Nephron progenitor cell (in vitro differentiated cells): ENCODE measurements around the gene NEUROG1.

Source experiments
- DNase-seq: peaks from one replicate; pipeline ENCODE4 v3.0.0; 2021
- H3K27ac Mint-ChIP-seq: 2 replicates; pipeline ENCODE4 v1.8.0; 2021; ENCODE audit warnings: mild to moderate bottlenecking, moderate library complexity, mixed read lengths
- H3K27me3 Mint-ChIP-seq: 2 replicates; pipeline ENCODE4 v1.8.0; 2021; ENCODE audit warnings: mild to moderate bottlenecking, low read depth, mixed read lengths; ENCODE audit not compliant: poor library complexity
- H3K36me3 Mint-ChIP-seq: 2 replicates; pipeline ENCODE4 v1.8.0; 2021; ENCODE audit warnings: low read depth, mixed read lengths
- H3K4me1 Mint-ChIP-seq: 2 replicates; pipeline ENCODE4 v1.8.0; 2021; ENCODE audit warnings: mixed read lengths
- H3K4me3 Mint-ChIP-seq: 2 replicates; pipeline ENCODE4 v1.8.0; 2021; ENCODE audit warnings: mild to moderate bottlenecking, moderate library complexity, mixed read lengths
- H3K9me3 Mint-ChIP-seq: 2 replicates; pipeline ENCODE4 v1.8.0; 2021; ENCODE audit warnings: mild to moderate bottlenecking, moderate library complexity, mixed read lengths
- TF ChIP-seq, protein P1 (sequence below): fragments of 200-600 bp; sonication (generic); IDR thresholded peaks from 2 replicates; pipeline ENCODE4 v1.5.0; 2021; ENCODE audit warnings: antibody characterized with exemption

The NEUROG1 gene

DNA sequence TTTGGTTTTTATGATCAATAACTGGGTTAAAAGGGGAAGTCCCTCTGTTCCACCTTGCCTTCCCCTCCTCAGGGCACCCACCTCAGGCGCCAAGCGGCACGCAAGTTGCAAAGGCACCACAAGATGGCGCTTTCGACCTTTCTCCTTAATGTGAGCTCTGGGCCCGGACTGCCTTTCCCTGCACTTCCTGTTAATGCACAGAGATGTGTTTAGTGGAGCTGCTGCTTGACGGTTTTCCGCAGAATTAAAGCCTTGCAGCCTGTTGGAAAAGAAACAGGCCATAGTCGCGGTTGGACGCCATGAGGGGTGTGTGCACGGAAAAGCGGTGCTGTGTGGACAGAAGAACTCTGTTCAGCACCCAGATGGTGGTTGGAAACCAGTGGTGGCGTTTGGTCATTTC, 25.1 kb upstream of the NEUROG1 start:
- H3K27me3 Mint-ChIP-seq = peaks cover 71% of the 10 kb centered on the region
- H3K9me3 Mint-ChIP-seq = peaks cover 7% of the 10 kb centered on the region
- no peak overlapping the region for H3K4me3 Mint-ChIP-seq
- H3K36me3 Mint-ChIP-seq = no peaks in the 10 kb centered on the region
- H3K27ac Mint-ChIP-seq = no peak overlapping the region
- TF ChIP-seq, protein P1, sequence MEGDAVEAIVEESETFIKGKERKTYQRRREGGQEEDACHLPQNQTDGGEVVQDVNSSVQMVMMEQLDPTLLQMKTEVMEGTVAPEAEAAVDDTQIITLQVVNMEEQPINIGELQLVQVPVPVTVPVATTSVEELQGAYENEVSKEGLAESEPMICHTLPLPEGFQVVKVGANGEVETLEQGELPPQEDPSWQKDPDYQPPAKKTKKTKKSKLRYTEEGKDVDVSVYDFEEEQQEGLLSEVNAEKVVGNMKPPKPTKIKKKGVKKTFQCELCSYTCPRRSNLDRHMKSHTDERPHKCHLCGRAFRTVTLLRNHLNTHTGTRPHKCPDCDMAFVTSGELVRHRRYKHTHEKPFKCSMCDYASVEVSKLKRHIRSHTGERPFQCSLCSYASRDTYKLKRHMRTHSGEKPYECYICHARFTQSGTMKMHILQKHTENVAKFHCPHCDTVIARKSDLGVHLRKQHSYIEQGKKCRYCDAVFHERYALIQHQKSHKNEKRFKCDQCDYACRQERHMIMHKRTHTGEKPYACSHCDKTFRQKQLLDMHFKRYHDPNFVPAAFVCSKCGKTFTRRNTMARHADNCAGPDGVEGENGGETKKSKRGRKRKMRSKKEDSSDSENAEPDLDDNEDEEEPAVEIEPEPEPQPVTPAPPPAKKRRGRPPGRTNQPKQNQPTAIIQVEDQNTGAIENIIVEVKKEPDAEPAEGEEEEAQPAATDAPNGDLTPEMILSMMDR = peak; percentile 90
- peak; percentile 87 for DNase-seq
- H3K4me1 Mint-ChIP-seq = peaks cover 28% of the 10 kb centered on the region

DNA sequence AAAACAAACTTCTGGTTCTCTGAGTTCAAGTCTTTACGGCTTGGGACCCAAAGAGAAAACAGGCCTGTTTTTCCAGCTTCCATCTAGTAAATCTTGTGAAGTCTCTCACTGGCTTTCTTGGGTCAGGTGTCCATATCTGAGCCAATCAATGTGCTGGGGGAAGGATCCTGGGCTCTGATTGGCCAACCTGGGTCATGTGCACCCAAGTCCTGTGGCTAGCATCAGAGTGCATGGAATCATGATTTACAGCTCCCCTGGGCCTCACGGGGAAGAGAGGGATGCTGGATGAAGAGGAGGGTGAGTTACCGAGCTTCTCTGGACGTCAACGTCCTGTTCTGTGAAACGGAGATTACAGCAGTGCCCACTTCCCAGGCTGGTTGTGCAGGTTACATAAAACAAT, 23.6 kb upstream of the NEUROG1 start:
- TF ChIP-seq, protein P1 = no peak
- peaks cover 28% of the 10 kb centered on the region for H3K4me1 Mint-ChIP-seq
- DNase-seq = peak; percentile 49
- no peaks in the 10 kb centered on the region for H3K36me3 Mint-ChIP-seq
- H3K9me3 Mint-ChIP-seq = peaks cover 7% of the 10 kb centered on the region
- H3K27ac Mint-ChIP-seq = no peak overlapping the region
- peaks cover 67% of the 10 kb centered on the region for H3K27me3 Mint-ChIP-seq
- no peak overlapping the region for H3K4me3 Mint-ChIP-seq

DNA sequence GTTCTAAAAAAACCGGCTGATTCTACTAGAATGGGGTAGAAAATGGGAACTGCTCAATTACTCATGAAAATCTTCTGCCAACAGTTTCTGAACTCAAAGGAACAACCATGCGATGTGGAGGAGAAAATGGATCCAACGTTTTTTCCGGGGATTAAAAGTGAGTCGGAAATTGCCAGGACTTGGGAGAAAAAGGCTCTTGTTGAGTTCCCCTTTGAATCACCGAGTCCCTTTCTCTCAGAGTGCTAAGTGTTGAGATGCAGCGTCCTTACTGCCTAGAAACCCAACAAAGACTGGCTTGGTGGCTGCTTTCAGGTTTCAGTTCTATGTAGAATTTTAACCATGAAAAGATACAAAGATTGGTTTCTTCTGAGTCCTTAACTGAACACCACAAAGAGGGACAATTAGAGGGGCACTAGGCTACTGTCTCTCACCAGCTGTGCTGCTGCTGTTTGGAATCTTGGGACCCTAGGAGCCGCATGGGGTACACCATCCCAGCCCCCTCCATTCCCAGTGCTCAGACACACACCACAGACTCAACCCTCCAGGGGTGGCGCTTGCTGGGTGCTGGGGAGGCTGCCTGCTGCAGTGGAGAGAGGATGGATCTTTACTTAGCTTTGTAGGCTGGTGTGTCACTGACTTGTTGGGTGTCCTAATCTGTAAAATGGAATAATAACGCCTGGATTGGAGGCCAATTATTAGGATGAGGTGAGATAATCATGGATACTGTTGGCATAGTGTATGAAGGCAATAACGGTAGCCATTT, 21.5 kb upstream of the NEUROG1 start:
- Mint-ChIP-seq H3K27ac (no peak overlapping the region), H3K36me3 (no peaks in the 10 kb centered on the region), H3K4me3 (no peak overlapping the region), H3K27me3 (peaks cover 61% of the 10 kb centered on the region), H3K9me3 (peaks cover 7% of the 10 kb centered on the region), H3K4me1 (peaks cover 25% of the 10 kb centered on the region)
- no peak for DNase-seq
- TF ChIP-seq, protein P1 = no peak

DNA sequence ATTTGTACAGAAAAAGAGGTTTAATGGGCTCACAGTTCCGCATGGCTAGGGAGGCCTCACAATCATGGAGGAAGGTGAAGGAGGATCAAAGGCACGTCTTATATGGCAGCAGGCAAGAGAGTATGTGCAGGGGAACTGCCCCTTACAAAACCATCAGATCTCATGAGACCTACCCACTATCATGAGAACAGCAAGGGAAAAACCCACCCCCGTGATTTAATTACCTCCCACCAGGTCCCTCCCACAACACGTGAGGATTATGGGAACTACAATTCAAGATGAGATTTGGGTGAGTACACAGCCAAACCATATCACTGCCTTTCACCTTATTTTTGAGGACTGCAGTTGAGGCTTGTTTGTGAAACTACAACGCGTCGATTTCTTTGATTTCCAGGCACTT, 20.9 kb upstream of the NEUROG1 start:
- TF ChIP-seq, protein P1 = no peak
- Mint-ChIP-seq H3K36me3 (no peaks in the 10 kb centered on the region), H3K4me1 (peaks cover 18% of the 10 kb centered on the region), H3K27ac (no peak overlapping the region), H3K4me3 (no peak overlapping the region), H3K9me3 (peaks cover 7% of the 10 kb centered on the region), H3K27me3 (peaks cover 62% of the 10 kb centered on the region)
- no peak for DNase-seq

DNA sequence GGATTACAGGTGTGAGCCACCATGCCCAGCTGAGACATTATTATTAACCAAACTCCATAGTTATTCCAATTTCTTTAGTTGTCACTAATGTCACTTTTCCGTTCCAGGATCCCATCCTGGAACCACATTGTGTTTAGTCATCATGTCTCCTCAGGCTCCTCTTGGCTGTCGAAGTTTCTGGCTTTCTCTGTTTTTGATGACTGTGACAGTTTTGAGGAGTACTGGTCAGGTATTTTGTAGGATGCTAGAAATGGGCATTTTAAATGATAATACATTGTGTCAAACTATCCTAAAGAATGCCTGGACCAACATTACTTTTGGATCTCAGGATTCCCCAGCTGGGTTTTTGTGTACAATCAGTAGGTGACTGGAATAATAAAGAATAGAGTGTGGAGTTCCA, 19.8 kb upstream of the NEUROG1 start:
- Mint-ChIP-seq H3K36me3 (no peaks in the 10 kb centered on the region), H3K4me1 (peaks cover 11% of the 10 kb centered on the region), H3K27me3 (peaks cover 73% of the 10 kb centered on the region), H3K27ac (no peak overlapping the region), H3K4me3 (no peak overlapping the region), H3K9me3 (peaks cover 7% of the 10 kb centered on the region)
- DNase-seq = no peak
- TF ChIP-seq, protein P1 = no peak
